Suprapubic skin (tissue), 4 donors: ENCODE data around the gene ZNF804B. TPM values are rescaled to one million over a fixed set of nuclear protein-coding genes. Genes with fewer than 3 reads are reported as not detected.

Experiments
- DNase-seq, 2 donors: peaks; one replicate each; pipeline ENCODE4 v3.0.0-alpha.2; 2019; ENCODE audit warnings: low spot score in 2 of 2
- H3K27ac ChIP-seq: fragments of 200-600 bp; sonication (generic); one replicate; pipeline ENCODE4 v1.5.1; 2019
- H3K27me3 ChIP-seq: fragments of 200-600 bp; sonication (generic); one replicate; pipeline ENCODE4 v1.5.1; 2019
- H3K36me3 ChIP-seq: fragments of 200-600 bp; sonication (generic); one replicate; pipeline ENCODE4 v1.5.1; 2019
- H3K4me1 ChIP-seq: fragments of 200-600 bp; sonication (generic); one replicate; pipeline ENCODE4 v1.5.1; 2019
- H3K4me3 ChIP-seq: fragments of 200-600 bp; sonication (generic); one replicate; pipeline ENCODE4 v1.5.1; 2019; ENCODE audit warnings: mild to moderate bottlenecking
- H3K9me3 ChIP-seq: fragments of 200-600 bp; sonication (generic); one replicate; pipeline ENCODE4 v1.5.1; 2019
- EP300 ChIP-seq: sonication (generic); formaldehyde crosslinking; IDR thresholded peaks from one replicate; pipeline ENCODE4 v1.6.1; 2017; ENCODE audit warnings: antibody characterized with exemption
- POLR2A ChIP-seq, 2 donors: fragments of 450-650 bp; IDR thresholded peaks; one replicate each; pipeline ENCODE4 v1.6.1; 2017; ENCODE audit warnings: antibody characterized with exemption in 2 of 2, mild to moderate bottlenecking in 2 of 2, moderate library complexity in 2 of 2
- POLR2AphosphoS5 ChIP-seq, 3 donors: sonication (generic); formaldehyde crosslinking; IDR thresholded peaks; one replicate each; pipeline ENCODE4 v1.6.1; 2017; ENCODE audit warnings: antibody characterized with exemption in 3 of 3
- WGBS: methylation state at CpG from one replicate; pipeline ENCODE4 v1.1.5; 2018; 5-methylcytosine and 5-hydroxymethylcytosine counted together
- total RNA-seq, 4 donors: library from RNA; depleted of rRNA; stranded (reverse); fragments of >200 nt; gene quantifications; one replicate each; pipeline ENCODE4 v1.1.0, GENCODE V29; 2016
- TF ChIP-seq, protein P1 (sequence below), 2 donors: fragments of 200-600 bp in 1 of 2; fragments of 450-650 bp in 1 of 2; sonication (generic) in 1 of 2; IDR thresholded peaks; one replicate each; pipeline ENCODE4 v1.5.1; 2016 to 2019; ENCODE audit warnings: antibody characterized with exemption in 2 of 2, mild to moderate bottlenecking in 1 of 2, moderate library complexity in 1 of 2

Gene ZNF804B
- total RNA-seq, 4 donors from 2014 or later = not detected

DNA sequence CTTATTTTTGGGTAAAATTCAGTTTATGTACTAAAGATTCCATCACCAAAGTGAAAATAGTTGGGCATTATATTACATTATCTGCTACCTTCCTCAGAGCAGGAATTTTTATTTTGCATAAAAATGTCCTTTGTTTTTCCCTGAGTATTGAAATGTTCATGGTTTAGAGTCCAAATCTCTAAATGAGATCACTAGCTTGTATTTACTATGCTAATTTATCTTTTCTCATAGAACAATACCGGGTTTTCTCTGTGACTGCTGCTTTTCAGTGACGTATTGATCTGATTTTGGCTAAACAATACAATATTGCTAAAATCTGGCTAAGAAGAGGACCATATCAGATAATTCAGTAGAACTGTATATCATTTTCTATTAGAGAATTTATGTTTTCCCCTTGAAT lies 125.6 kb downstream of the ZNF804B start:
- Histone ChIP-seq H3K27ac (no peak overlapping the region), H3K36me3 (no peaks in the 10 kb centered on the region), H3K4me1 (no peaks in the 10 kb centered on the region), H3K4me3 (no peak overlapping the region), H3K9me3 (no peaks in the 10 kb centered on the region), H3K27me3 (no peaks in the 10 kb centered on the region)
- DNase-seq = no peak
- TF ChIP-seq POLR2A (IDR thresholded peaks at IDR 0.05) (no peak), EP300 (no peak), POLR2AphosphoS5 (IDR thresholded peaks at IDR 0.05) (no peak)
- TF ChIP-seq, protein P1, sequence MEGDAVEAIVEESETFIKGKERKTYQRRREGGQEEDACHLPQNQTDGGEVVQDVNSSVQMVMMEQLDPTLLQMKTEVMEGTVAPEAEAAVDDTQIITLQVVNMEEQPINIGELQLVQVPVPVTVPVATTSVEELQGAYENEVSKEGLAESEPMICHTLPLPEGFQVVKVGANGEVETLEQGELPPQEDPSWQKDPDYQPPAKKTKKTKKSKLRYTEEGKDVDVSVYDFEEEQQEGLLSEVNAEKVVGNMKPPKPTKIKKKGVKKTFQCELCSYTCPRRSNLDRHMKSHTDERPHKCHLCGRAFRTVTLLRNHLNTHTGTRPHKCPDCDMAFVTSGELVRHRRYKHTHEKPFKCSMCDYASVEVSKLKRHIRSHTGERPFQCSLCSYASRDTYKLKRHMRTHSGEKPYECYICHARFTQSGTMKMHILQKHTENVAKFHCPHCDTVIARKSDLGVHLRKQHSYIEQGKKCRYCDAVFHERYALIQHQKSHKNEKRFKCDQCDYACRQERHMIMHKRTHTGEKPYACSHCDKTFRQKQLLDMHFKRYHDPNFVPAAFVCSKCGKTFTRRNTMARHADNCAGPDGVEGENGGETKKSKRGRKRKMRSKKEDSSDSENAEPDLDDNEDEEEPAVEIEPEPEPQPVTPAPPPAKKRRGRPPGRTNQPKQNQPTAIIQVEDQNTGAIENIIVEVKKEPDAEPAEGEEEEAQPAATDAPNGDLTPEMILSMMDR (IDR thresholded peaks at IDR 0.05) = no peak
- 78% methylated on average over 2 of the region's 2 CpGs for WGBS

GRCh38 chr7:88888684-88889083 lies 129.2 kb downstream of the ZNF804B start:
- H3K4me3 ChIP-seq = no peak overlapping the region
- WGBS = 69% methylated on average over 3 of the region's 3 CpGs
- no peaks in the 10 kb centered on the region for H3K4me1 ChIP-seq
- TF ChIP-seq, protein P1 (IDR thresholded peaks at IDR 0.05) = no peak
- no peak for TF ChIP-seq POLR2A (IDR thresholded peaks at IDR 0.05)
- no peak for TF ChIP-seq POLR2AphosphoS5 (IDR thresholded peaks at IDR 0.05)
- no peak for TF ChIP-seq EP300
- no peak overlapping the region for H3K27ac ChIP-seq
- no peaks in the 10 kb centered on the region for H3K9me3 ChIP-seq
- DNase-seq = no peak
- H3K27me3 ChIP-seq = no peaks in the 10 kb centered on the region
- no peaks in the 10 kb centered on the region for H3K36me3 ChIP-seq

GRCh38 chr7:88910516-88910915 lies 151.0 kb downstream of the ZNF804B start:
- no peak overlapping the region for H3K4me3 ChIP-seq
- 89% methylated on average over 2 of the region's 2 CpGs for WGBS
- H3K4me1 ChIP-seq = no peaks in the 10 kb centered on the region
- no peaks in the 10 kb centered on the region for H3K36me3 ChIP-seq
- TF ChIP-seq, protein P1 (IDR thresholded peaks at IDR 0.05) = no peak
- TF ChIP-seq EP300 = no peak
- H3K27me3 ChIP-seq = no peaks in the 10 kb centered on the region
- no peak overlapping the region for H3K27ac ChIP-seq
- no peak for DNase-seq
- H3K9me3 ChIP-seq = no peaks in the 10 kb centered on the region

- no peaks in the 10 kb centered on the region for H3K4me1 ChIP-seq
- no peak overlapping the region for H3K4me3 ChIP-seq
- H3K9me3 ChIP-seq = no peaks in the 10 kb centered on the region
- no peak for DNase-seq
- H3K27me3 ChIP-seq = no peaks in the 10 kb centered on the region
- no peak overlapping the region for H3K27ac ChIP-seq
- no peak for TF ChIP-seq POLR2AphosphoS5 (IDR thresholded peaks at IDR 0.05)
- TF ChIP-seq EP300 = no peak
- TF ChIP-seq, protein P1 (IDR thresholded peaks at IDR 0.05) = no peak
- TF ChIP-seq POLR2A (IDR thresholded peaks at IDR 0.05) = no peak
- WGBS = 97% methylated on average over 2 of the region's 2 CpGs
- H3K36me3 ChIP-seq = no peaks in the 10 kb centered on the region
Measured at GRCh38 chr7:88912852-88913251, 153.4 kb downstream of the ZNF804B start.

DNA sequence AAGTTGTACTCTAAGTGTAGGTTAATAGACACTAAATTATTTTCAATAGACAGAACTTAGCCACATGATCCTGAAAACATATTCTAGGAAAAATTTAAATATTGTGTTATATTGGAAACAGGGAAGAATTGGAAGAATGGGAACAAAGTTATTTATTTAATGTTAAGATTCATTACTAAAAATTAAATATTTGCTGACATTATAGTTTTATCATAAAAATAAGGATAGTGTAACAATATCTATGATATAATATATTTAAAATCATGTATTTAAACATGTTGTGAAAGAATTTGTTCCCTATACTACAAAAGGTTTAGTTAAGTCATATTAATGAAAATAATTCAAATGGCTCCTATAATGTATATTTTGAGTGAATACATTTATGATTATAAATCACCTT lies 156.1 kb downstream of the ZNF804B start:
- Histone ChIP-seq H3K27ac (no peak overlapping the region), H3K36me3 (no peaks in the 10 kb centered on the region), H3K27me3 (no peaks in the 10 kb centered on the region), H3K4me3 (no peak overlapping the region), H3K9me3 (no peaks in the 10 kb centered on the region), H3K4me1 (no peaks in the 10 kb centered on the region)
- TF ChIP-seq POLR2AphosphoS5 (IDR thresholded peaks at IDR 0.05) = no peak
- DNase-seq = no peak

- H3K27me3 ChIP-seq = no peaks in the 10 kb centered on the region
- no peaks in the 10 kb centered on the region for H3K4me1 ChIP-seq
- no peaks in the 10 kb centered on the region for H3K36me3 ChIP-seq
- H3K9me3 ChIP-seq = no peaks in the 10 kb centered on the region
- 77% methylated on average over 4 of the region's 4 CpGs for WGBS
- no peak for DNase-seq
- TF ChIP-seq POLR2AphosphoS5 (IDR thresholded peaks at IDR 0.05) = no peak
- TF ChIP-seq POLR2A (IDR thresholded peaks at IDR 0.05) = no peak
- TF ChIP-seq EP300 = no peak
- TF ChIP-seq, protein P1 (IDR thresholded peaks at IDR 0.05) = no peak
- H3K4me3 ChIP-seq = no peak overlapping the region
- no peak overlapping the region for H3K27ac ChIP-seq
Measured at GRCh38 chr7:88919478-88920131, 160.1 kb downstream of the ZNF804B start.
